Measurements from ENCODE around the gene WFDC5. TPM values are rescaled to one million over a fixed set of nuclear protein-coding genes. Genes with fewer than 3 reads are reported as not detected.
"Not testable (repeated sequence)": the region's sequence is repeated elsewhere in the genome, so short reads cannot be mapped to it uniquely, and the experiment has no call there.

Gene WFDC5, protein sequence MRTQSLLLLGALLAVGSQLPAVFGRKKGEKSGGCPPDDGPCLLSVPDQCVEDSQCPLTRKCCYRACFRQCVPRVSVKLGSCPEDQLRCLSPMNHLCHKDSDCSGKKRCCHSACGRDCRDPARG
- not detected in 2 replicates for total RNA-seq (2014; rRNA removed; shearing (Covaris generic))

DNA sequence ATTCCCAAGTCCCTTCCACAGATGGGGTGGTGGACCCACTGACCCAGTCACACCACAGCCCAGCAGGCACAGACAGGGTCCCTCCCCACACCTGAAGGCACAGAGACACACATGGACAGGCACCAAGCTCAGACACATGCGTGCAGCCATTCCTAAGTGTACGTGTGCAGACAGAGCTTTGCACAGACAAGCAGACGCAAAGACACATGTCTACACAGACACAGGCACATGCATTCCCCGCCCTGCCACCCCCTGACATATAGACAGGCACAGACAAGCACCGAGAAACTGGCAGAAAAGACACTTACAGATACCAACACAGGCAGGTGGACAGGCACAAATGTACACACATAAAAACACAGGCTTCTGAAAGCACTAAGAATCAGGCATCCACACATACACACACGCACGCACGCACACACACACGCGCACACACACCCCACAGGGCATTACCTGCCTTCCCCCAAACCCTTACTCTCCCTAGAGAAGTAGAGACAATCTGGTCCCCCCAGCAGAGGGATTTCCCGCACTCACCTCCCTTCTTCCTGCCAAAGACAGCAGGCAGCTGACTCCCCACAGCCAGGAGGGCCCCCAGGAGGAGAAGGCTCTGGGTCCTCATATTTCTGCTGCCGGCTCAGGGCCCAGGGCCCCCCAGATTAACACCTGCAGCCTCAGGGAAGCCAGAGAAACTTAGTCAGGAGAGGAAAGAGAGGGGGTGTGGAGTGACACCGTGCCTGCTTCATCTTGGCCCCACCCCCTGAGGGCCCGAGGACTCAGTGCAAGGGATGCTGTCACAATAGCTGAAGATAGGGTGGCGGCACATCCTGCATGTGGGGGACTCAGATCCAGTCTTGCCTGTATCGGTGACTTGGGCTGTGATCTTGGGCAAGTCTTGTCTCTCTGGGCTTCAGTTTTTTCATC lies at the start of gene WFDC5:
TSS of gene WFDC5 (minus strand) at position 710 of the 921 bp plus-strand sequence. CDS start at position 619, 91 bp downstream.
- no peak for DNase-seq (ENCODE audit: low spot score)

DNA sequence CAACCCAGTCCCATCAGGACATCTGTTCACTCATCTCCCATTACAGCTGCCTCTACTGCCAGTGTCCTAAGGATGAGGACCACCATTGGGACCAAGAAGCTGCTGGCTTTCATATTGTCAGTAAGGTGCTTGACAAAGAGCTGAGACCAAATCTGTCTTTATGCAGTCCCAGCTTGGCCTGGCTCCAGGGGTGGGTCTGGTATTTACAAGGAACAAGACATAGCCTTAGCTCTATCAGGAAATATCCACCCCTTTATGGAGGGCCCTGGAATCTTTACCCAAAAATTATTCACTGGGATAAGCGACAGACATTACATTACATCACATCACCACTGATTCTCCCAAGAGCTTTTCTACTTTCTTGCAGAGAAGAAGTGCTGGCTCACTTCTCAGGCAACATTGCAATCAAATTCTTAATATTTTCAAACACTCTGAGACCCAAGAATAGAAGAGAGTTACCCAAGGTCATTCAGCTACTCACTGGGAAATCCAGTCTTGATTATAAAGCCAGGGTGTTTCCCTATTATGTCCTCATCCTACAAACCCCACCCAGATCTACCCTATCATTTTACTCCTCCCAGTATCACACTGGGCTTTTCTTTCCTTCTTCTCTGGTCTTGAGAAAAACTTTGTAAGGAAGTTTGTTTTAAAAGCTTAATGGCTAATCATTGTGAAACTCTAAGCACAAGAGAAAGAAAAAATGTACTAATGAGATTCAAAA lies 48.3 kb upstream of the WFDC5 start:
- no peak for DNase-seq (ENCODE audit: low spot score)

DNA sequence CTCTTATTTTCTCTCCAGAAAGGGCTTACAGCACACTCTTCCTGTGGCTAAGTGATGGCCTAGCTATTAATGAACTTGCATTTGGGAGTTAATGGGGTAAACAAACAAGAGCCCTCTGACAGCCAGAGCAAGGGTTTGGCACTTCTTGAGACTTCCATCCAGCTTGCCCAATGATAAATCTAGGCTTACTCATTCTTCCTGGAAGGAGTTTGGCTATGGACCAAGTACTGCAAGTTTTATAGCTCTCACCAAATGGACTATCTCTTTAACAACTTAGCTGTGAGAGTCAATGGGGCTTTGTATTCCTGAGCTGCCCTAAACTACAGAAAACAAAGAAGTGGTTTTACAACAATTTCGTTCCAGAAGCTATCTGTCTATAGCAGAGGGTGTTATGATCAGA lies 43.0 kb upstream of the WFDC5 start:
- DNase-seq (ENCODE audit: low spot score) = peak; percentile 53

DNA sequence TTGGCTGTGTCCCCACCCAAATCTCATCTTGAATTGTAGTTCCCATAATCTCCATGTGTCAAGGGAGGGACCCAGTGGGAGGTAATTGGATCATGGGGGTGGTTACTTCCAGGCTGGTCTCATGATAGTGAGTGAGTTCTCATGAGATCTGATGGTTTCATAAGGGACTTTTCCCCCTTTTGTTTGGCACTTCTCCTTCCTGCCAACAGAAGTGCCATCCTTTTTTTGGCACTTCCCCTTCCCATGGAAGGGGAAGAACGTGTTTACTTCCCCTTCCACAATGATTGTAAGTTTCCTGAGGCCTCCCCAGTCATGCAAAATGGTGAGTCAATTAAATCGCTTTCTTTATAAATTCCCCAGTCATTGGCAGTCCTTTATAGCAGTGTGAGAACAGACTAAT lies 41.7 kb upstream of the WFDC5 start:
- DNase-seq (ENCODE audit: low spot score) = no peak

DNA sequence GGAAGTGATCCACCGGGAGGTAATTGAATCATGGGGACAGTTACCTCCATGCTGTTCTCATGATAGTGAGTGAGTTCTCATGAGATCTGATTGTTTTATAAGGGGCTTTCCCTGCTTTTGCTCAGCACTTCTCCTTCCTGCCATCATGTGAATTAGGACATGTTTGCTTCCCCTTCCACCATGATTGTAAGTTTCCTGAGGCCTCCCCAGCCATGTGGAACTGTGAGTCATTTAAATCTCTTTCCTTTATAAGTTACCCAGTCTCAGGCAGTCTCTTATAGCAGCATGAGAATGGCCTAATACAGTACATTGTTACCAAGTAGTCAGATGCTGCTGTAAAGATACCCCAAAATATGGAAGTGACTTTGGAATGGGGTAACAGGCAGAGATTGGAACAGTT lies 39.8 kb upstream of the WFDC5 start:
- DNase-seq (ENCODE audit: low spot score) = not testable (repeated sequence)

DNA sequence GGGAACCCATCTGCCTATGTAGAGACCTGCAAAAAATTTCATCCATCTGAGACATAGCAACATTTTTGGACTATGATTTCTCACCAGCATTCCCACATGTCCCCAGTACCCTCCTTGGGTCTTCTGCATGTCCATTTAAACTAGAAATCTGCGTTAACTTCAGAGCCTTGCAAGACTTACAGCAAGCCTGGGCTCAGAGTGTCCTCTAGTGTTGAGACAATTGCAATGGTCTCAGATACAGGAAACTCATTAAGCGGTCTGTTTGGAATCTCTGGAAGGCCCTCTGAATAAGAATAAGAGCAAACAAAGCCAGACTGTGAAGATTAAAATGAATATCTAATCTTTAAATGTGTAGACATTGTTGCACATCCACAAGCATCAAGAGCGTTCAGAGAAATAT lies 39.2 kb upstream of the WFDC5 start:
- no peak for DNase-seq (ENCODE audit: low spot score)

DNA sequence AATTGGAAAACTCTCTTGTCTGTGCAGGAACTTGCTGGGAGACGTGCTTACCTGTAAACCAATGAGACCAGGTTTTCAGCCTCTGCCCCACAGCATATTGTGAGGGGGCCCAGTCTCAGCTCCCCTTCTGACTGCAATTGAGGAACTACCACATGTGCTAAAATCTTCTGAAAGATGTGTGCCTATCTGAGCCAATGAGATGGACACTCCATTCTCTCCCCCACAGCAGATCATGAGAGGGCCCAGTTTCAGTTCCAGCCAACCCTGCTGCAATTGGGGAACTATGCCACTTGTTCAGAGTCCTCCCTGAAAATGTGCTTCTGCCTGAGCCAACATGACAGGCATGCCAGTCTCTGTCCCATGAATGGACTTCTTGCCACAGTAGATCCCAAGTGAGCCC lies 38.8 kb upstream of the WFDC5 start:
- DNase-seq (ENCODE audit: low spot score) = no peak

DNA sequence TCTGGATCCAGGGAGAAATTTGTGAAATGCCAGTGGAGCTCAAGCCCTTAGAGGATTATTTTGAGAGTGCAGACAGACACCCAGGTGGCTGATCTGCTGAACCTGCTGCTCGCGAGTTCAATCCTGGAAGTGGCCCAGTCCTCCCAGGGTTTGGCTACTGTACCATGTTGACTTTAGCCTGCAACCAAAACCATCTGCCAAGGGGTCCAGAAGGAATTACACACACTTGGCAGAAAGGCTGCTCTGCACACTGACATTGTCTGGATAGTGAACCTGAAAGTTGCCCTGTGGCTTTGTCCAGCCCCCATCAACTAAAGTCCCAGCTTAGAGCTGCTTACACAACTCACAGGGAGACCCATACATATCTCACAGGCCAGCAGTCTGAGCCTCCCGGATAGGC lies 38.2 kb upstream of the WFDC5 start:
- no peak for DNase-seq (ENCODE audit: low spot score)

DNA sequence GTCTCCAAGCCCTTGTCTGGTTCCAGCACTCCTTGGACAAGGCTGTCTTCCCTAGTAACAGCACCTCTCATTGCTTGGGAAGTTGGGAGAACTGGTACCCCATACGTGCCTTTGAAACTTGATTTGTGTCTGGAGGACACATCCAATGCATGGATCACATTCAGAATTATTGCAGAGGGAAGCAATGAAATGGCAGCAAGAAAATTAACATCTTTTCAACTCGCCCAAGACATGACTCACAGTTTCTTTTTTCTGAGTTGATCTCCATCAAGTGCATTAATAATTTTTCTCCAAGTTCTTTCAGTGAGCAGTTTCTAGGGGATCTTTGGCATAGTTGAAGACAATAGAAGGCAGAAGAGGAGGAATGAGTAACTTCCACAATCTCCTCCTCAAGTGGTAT lies 37.4 kb upstream of the WFDC5 start:
- DNase-seq (ENCODE audit: low spot score) = no peak

DNA sequence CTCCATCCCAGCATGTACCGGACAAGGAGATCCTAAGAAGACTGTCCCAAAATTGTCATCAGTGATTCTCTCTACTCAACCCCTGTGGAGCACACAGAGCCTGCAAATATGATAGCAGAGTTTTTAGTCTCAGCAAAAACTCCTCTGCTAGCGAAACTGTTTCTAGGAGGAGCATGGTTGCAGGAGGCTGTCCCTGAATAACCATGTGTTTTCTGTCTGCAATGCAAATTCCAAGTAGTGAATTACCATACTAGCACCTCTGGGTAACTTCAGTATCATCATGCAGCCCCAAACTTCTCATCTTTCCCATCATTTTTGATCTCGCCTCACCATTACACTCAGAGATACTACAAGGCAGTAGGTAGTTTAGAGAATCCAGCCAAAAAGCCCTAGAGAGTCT lies 34.1 kb upstream of the WFDC5 start:
- DNase-seq (ENCODE audit: low spot score) = no peak

DNA sequence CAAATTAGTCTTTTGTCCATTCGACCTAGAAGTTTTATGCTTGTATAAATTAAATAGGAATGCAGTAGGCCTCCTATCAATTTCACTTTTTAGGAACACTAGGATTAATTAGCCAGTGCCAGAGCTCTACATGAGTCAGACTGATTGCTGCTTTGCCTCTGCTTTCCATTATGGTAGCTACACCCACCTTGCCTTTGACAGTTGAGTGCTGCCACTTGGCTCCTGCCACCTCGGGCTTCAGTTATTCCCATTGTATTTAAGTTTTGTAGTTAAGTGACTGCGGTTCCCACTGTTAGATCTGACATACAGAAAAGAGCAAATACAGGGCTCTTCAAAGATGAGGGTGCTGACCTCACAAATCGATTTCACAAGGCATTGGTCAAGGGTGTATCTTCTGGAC lies 25.9 kb upstream of the WFDC5 start:
- DNase-seq (ENCODE audit: low spot score) = no peak

DNA sequence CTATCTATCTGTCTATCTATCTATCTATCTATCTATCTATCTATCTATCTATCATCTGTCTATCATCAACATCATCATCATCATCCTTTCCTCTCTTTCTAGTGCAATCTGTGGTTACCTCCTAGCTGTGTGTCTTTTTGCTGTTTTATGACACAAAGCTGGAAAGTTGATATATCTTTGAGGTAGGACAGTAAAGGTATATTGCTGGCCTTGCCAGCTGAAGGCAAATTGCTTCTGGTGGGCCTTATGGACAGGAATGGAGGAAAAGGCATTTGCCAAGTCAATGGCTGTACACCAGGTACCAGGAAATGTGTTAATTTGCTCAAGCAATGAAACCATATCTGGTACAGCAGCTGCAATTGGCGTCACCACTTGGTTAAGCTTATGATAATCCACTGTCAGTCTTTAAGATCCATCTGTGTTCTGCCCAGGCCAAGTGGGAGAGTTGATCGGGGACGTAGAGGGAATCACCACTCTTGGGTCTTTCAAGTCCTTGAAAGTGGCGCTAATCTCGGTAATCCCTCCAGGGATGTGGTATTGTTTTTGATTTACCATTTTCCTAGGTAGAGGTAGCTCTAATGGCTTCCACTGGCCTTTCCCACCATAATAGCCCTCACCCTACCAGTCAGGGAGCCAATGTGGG lies 24.9 kb upstream of the WFDC5 start:
- not testable (repeated sequence) for DNase-seq (ENCODE audit: low spot score)

DNA sequence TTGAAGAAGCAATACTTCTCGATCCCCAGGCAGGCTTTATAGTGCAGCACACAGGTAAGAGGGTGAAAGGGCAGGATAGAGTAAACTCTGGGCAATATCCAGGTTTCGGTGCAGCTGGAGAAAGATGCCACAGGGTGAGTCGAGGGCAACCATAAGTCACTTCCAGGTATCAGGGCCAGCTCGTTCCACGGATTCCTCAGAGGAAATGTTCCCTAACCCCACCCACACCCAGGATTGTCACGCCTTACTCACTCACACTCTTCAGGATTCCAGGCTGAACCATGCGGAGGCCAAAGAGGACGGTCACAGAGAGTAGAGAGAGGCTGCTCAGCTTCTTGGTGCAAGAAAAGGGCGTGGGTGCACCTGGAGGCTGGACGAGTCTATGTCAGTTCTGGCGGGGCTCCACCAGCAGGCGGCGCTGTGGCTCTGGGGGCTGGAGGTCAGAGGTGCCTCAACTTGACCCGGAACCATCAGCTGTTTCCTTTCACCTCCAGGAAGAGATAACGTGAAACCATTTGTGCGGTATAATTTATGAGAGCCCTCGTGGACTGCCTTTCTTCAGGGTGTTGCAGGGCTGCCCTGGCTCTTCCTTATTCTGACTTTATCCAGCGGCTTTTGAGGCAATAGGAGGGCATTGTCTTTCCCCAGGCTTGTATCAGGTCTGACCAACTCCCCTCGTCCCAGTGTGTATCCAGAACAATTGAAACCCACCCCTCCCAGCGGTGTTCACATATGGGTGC lies 23.8 kb upstream of the WFDC5 start:
- no peak for DNase-seq (ENCODE audit: low spot score)

DNA sequence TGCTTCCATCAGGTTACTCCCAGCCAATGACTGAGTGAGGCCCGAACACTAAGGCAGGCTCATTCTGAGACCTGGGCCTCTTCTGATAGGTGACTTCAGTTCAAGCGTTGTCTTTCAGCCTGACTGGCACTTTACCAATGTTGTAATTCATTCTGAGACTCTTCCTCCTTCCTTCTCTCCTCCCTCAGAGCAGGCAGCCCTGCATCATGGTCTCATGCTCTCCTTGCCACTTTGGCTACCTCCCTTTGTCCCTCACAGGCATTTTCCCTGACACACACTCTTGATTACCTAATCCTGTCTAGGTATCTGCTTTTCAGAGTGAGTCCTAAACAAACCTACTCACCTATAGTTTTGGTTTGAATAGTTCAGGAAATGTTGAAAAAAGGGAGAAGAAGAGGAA lies 21.9 kb upstream of the WFDC5 start:
- DNase-seq (ENCODE audit: low spot score) = no peak

DNA sequence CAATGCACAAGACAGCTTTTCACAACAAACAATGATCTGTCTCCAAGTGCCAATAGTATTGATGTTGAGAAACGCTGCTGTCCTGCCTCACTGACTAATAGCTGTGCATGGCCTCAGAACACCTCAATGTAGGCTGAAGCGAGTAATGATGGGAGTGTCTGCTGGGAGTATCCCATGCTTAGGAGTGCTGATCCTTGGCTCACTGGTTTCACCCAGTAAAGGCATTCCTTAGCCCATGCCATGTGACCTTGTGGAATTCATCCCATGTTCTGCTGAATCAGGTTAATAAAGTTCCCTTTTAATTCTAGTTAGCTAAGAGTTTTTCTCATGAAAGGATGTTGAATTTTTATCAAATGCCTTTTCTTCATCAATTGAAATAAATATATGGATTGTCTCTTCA lies 13.1 kb upstream of the WFDC5 start:
- DNase-seq (ENCODE audit: low spot score) = no peak

DNA sequence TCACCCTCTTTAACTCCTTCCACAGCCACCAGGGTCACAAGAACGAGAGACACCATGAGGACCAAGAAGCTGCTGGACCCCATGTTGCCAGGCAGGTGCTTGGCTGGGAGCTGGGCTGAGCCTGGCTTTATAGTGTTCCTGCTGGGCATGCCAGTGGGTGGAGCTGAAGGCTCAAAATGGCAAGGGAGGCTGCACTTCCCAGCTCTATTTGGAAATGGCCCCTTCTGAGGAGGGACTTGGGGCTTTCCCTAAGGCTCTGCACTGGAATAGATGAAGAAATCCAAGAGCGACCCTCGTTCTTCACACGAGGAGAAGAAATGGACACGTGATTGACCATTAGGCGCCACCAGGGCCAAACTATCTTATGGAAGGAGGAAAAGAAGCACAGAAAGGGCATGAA lies 9.4 kb upstream of the WFDC5 start, which contains the start of gene WFDC12:
TSS of gene WFDC12 (minus strand) at position 101 of the 400 bp plus-strand sequence. CDS start at position 83, 18 bp downstream.
- DNase-seq (ENCODE audit: low spot score) = no peak

DNA sequence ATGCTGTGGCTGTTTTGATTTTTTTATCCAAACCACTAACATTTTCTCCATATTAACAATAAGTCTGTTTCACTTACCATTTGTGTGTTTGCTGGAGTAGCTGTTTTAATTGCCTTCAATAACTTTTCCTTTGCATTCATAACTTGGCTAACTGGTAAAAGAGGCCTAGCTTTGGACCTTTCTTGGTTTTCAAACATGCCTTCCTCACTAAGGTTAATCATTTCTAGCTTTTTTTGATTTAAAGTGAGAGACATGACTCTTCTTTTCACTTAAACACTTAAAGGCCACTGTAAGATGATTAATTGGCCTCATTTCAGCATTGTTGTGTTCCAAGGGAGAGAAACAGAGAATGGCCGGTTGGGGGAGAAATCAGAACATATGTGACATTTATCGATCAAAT lies 6.4 kb upstream of the WFDC5 start:
- DNase-seq (ENCODE audit: low spot score) = no peak

DNA sequence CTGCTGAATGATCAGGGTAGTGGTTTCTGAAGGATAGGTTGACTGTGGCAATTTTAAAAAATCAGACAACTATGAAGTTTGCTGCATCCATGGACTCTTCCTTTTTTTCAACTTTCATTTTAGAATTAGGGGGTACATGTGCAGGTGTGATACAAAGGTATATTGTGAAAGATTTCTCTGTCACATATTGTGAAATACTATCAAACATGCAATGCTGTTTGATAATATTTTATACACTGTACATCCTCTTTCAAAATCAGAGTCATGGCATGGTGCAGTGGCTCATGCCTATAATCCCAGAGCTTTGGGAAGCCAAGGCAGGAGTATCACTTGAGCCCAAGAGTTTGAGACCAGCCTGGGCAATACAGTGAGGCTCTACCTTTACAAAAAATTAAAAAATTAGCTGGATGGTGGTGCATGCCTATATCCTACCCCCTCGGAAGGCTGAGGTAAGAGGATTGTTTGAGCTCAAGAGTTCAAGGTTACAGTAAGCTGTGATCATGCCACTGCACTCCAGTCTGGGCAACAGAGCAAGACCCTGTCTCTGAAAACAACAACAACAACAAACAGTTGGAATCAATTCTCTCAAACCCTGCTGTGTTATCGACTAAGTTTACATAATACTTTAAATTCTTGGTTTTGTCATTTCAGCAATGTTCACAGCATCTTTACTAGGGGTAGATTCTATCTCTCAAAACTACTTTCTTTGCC lies 4.7 kb upstream of the WFDC5 start:
- DNase-seq (ENCODE audit: low spot score) = no peak

DNA sequence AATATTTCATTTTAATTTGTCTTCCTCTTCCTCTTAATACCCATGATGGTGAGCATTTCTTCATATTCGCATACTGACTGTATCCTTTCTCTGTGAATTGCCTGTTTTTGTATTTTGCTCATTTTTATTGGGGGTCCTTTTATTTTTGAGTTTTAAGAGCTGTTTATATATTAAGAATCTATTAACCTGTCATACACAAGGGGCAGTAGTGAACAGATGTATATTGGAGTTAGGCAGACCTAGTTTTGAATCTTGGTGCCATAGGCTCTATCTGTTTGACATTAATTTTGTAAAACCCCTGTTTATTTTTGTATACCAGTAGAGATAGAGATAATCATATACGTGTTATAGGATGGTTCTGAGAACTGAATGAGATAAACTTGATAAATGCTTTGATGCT lies 3.1 kb upstream of the WFDC5 start:
- no peak for DNase-seq (ENCODE audit: low spot score)

DNA sequence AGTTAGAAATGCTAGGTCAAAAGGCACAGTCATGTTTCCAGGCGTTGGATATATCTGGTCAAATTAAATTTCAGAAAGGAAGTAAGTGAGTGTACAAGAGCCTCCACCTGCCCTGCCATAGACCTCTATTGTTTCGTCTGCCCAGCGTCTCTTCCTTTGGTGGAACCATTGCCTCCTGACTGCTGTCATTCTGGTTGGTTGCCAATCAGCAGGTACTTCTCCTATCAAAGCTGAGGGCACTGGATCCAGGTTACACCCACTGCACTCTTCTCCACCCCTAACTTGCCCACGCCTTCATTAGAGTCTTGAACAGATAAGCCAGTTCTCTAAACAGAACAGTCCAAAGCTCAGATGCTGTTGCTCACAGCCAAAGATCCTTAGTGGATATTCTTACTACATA lies 2.6 kb upstream of the WFDC5 start:
- no peak for DNase-seq (ENCODE audit: low spot score)

DNA sequence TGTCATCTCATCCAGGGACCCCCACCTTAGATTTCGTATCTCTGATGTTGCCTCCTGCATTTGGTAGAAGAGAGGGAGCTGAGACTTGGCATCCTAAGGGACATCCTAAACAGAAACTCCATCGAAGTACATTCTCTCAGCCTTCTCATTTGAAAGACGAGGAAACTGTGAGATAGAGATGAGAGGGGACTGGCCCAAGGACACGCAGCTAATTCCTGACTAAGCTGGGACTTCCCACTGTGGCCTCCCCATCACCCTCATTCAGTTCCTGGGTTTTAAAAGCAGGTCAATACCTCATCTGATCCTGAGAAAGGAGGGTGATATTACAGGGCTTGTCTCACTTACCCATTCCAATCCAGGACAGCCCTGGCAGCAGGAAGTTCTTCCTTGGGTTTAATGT lies 855 bp upstream of the WFDC5 start:
- DNase-seq (ENCODE audit: low spot score) = no peak
